SU-DHL-6 (cell line): ENCODE data around the gene BBS4.
"Not testable (repeated sequence)": the region's sequence is repeated elsewhere in the genome, so short reads cannot be mapped to it uniquely, and the experiment has no call there.

Source experiments
- CTCF ChIP-seq: fragments of 200-600 bp; sonication (generic); IDR thresholded peaks from one replicate; pipeline ENCODE4 v1.5.1; 2017; ENCODE audit warnings: antibody characterized with exemption, mild to moderate bottlenecking, low read length, moderate library complexity; ENCODE audit not compliant: insufficient read depth, poor library complexity, severe bottlenecking
- EZH2phosphoT487 ChIP-seq: fragments of 200-600 bp; sonication (generic), shearing (Covaris generic); conservative IDR thresholded peaks from 2 replicates; pipeline ENCODE4 v1.6.1; 2018; ENCODE audit warnings: mild to moderate bottlenecking, antibody characterized with exemption, low read length, moderate library complexity, mixed read lengths

- not testable (repeated sequence) for TF ChIP-seq CTCF, EZH2phosphoT487
Measured at GRCh38 chr15:72725851-72726250, 39.8 kb downstream of the BBS4 start.
